ENCODE measurements around the gene SATB1. TPM values are rescaled to one million over a fixed set of nuclear protein-coding genes. Genes with fewer than 3 reads are reported as not detected.

SATB1 gene
- total and polyA plus RNA-seq, 2 of the 4 experiments (the other 2 are of a cell fraction): 7.5 to 10.7 TPM

GRCh38 chr3:18428036-18428435 lies 2.9 kb upstream of the SATB1 start:
- Histone ChIP-seq H2BK120ac (ENCODE audit: low read depth, low read length) (no peak overlapping the region), H3K56ac (ENCODE audit: extremely low read depth, insufficient read depth, low read length) (no peak overlapping the region), H4K5ac (ENCODE audit: low read depth, low read length) (no peak overlapping the region), H4K91ac (ENCODE audit: insufficient read depth, low read depth, low read length) (no peak overlapping the region), H3K27me3 (ENCODE audit: control insufficient read depth, insufficient read depth, low read length) (peaks cover 12% of the 10 kb centered on the region), H3K9ac (ENCODE audit: low read depth, low read length) (no peak overlapping the region), H2BK15ac (ENCODE audit: low read depth, low read length) (no peak overlapping the region), H3K27ac (ENCODE audit: insufficient read depth, low read length) (no peak overlapping the region), H3K79me1 (ENCODE audit: low read depth in 1 of 2, low read length in 2 of 2) (no peaks in the 10 kb centered on the region), H2AK5ac (ENCODE audit: low read depth, low read length) (no peak overlapping the region), H2BK20ac (ENCODE audit: low read depth, low read length) (no peak overlapping the region), H3K4me3 (ENCODE audit: insufficient read depth, low read depth, low read length) (no peak overlapping the region), H3K14ac (replicated peaks; ENCODE audit: low read depth, low read length) (no peak overlapping the region), H3K4me1 (ENCODE audit: control insufficient read depth, insufficient read depth, low read length) (no peaks in the 10 kb centered on the region; the same call in 1 of the 2 replicates), H3K4me2 (ENCODE audit: low read depth, low read length) (no peak overlapping the region), H3K36me3 (ENCODE audit: control insufficient read depth, insufficient read depth, low read length) (no peaks in the 10 kb centered on the region), H4K8ac (ENCODE audit: low read depth in 2 of 2, low read length in 2 of 2) (no peak overlapping the region), H4K20me1 (ENCODE audit: insufficient read depth, low read length) (no peaks in the 10 kb centered on the region), H3K9me3 (ENCODE audit: control insufficient read depth, insufficient read depth, low read length) (no peaks in the 10 kb centered on the region), H3K9me1 (ENCODE audit: insufficient read depth, low read length) (no peaks in the 10 kb centered on the region), H2BK5ac (ENCODE audit: low read depth, low read length, poor library complexity, severe bottlenecking) (no peak overlapping the region), H3K4ac (ENCODE audit: low read depth, low read length) (no peak overlapping the region), H2AFZ (replicated peaks; ENCODE audit: low read length, poor library complexity) (no peak overlapping the region), H3K18ac (ENCODE audit: low read depth, low read length) (no peak overlapping the region), H3K23ac (ENCODE audit: low read depth, low read length) (no peak overlapping the region), H2AK9ac (replicated peaks; ENCODE audit: low read depth, low read length, poor library complexity) (no peak overlapping the region)
- no peak for TF ChIP-seq RFX5 (IDR thresholded peaks at IDR 0.05; ENCODE audit: low read depth, low read length)
- no peak for TF ChIP-seq POLR2A (IDR thresholded peaks at IDR 0.05; ENCODE audit: low read depth, low read length)
- no peak for TF ChIP-seq CHD1 (IDR thresholded peaks at IDR 0.05; ENCODE audit: low read depth, low read length)
- no peak for TF ChIP-seq FOS (IDR thresholded peaks at IDR 0.05; ENCODE audit: low read depth, low read length)
- TF ChIP-seq CTCF (conservative IDR thresholded peaks at IDR 0.05; ENCODE audit: low read depth, low read length): no peak
- no peak for TF ChIP-seq CEBPB (IDR thresholded peaks at IDR 0.05; ENCODE audit: low read depth, low read length)
- TF ChIP-seq SMC3 (IDR thresholded peaks at IDR 0.05; ENCODE audit: low read depth, low read length): no peak
- no peak for TF ChIP-seq MAFK (IDR thresholded peaks at IDR 0.05; ENCODE audit: low read depth, low read length)
- TF ChIP-seq BHLHE40 (IDR thresholded peaks at IDR 0.05; ENCODE audit: low read depth, low read length): no peak
- no peak for TF ChIP-seq RCOR1 (IDR thresholded peaks at IDR 0.05; ENCODE audit: insufficient replicate concordance, low read length)
- TF ChIP-seq MXI1 (IDR thresholded peaks at IDR 0.05; ENCODE audit: borderline replicate concordance, low read depth, low read length): no peak
- TF ChIP-seq ELK1 (IDR thresholded peaks at IDR 0.05; ENCODE audit: borderline replicate concordance, low read depth, low read length): no peak
- no TSS peak for BruUV-seq (replicated peaks)
- ChIA-PET POLR2A (ENCODE audit: unreplicated experiment) (no interaction called here), CTCF (no interaction called here)
- WGBS, 2 experiments (ENCODE audit: extremely low coverage in 2 of 2, insufficient read length in 1 of 2): no CpG with 5 or more reads among the region's 1 CpG
- ATAC-seq (ENCODE audit: low read depth) (no peak), DNase-seq (no peak)
- dilution Hi-C loops (cut with HindIII; ENCODE audit: low sequenced_read_pairs, unreplicated experiment) (no loop called here), intact Hi-C loops (cut with micrococcal nuclease) (no loop called here), in situ Hi-C loops (cut with MboI; ENCODE audit: low sequenced_read_pairs) (no loop called here)

Data from IMR-90 (cell line).